Endodermal cell (in vitro differentiated cells): ENCODE data around the gene PAX7. TPM values are rescaled to one million over a fixed set of nuclear protein-coding genes. Genes with fewer than 3 reads are reported as not detected.

Experiments
- DNase-seq: peaks from one replicate; pipeline ENCODE4 v3.0.0-alpha.2; 2017
- H3K27ac ChIP-seq: 2 replicates; pipeline ENCODE4 v1.5.1; 2013; ENCODE audit warnings: mild to moderate bottlenecking, low read depth, low read length, moderate library complexity
- H3K27me3 ChIP-seq: 2 replicates; pipeline ENCODE4 v1.6.1; 2013; ENCODE audit warnings: mild to moderate bottlenecking, low read length, moderate library complexity; ENCODE audit not compliant: insufficient read depth, control insufficient read depth, poor library complexity, severe bottlenecking
- H3K36me3 ChIP-seq: 2 replicates; pipeline ENCODE4 v1.7.0; 2013; ENCODE audit warnings: mild to moderate bottlenecking, low read length, moderate library complexity; ENCODE audit not compliant: control insufficient read depth, insufficient read depth
- H3K4me1 ChIP-seq: one replicate; pipeline ENCODE4 v1.7.0; 2013; ENCODE audit warnings: low read length; ENCODE audit not compliant: control insufficient read depth, insufficient read depth
- H3K4me3 ChIP-seq: 2 replicates; pipeline ENCODE4 v1.5.1; 2013; ENCODE audit warnings: mild to moderate bottlenecking, low read length, moderate library complexity
- H3K9ac ChIP-seq: 2 replicates; pipeline ENCODE4 v1.6.1; 2013; ENCODE audit warnings: mild to moderate bottlenecking, low read length, moderate library complexity; ENCODE audit not compliant: poor library complexity, severe bottlenecking; ENCODE audit errors: extremely low read depth
- H3K9me3 ChIP-seq: 2 replicates; pipeline ENCODE4 v1.6.1; 2013; ENCODE audit warnings: mild to moderate bottlenecking, low read length, moderate library complexity; ENCODE audit not compliant: control insufficient read depth
- H3K27ac Mint-ChIP-seq: 2 replicates; pipeline ENCODE4 v1.8.0; 2020; ENCODE audit warnings: mixed read lengths
- H3K27me3 Mint-ChIP-seq: 2 replicates; pipeline ENCODE4 v1.8.0; 2021; ENCODE audit warnings: mild to moderate bottlenecking, mixed read lengths; ENCODE audit not compliant: insufficient read depth
- H3K36me3 Mint-ChIP-seq: 2 replicates; pipeline ENCODE4 v1.8.0; 2020; ENCODE audit warnings: low read depth, mixed read lengths
- H3K4me1 Mint-ChIP-seq: 2 replicates; pipeline ENCODE4 v1.8.0; 2020; ENCODE audit warnings: mixed read lengths
- H3K4me3 Mint-ChIP-seq: 2 replicates; pipeline ENCODE4 v1.8.0; 2020; ENCODE audit warnings: mild to moderate bottlenecking, moderate library complexity, mixed read lengths
- H3K9me3 Mint-ChIP-seq: 2 replicates; pipeline ENCODE4 v1.8.0; 2020; ENCODE audit warnings: mild to moderate bottlenecking, mixed read lengths
- CTCF ChIP-seq: fragments of 200-600 bp; sonication (generic); conservative IDR thresholded peaks from 2 replicates; pipeline ENCODE4 v1.5.0; 2021; ENCODE audit warnings: antibody characterized with exemption, mild to moderate bottlenecking
- WGBS, 2 experiments: methylation state at CpG; one replicate each; pipeline versions ENCODE4 v1.1.5 to v1.1.7; 2013; ENCODE audit warnings: missing lambda C conversion rate in 2 of 2, mixed read lengths in 1 of 2; ENCODE audit not compliant: insufficient coverage in 1 of 2, insufficient read length in 1 of 2; 5-methylcytosine and 5-hydroxymethylcytosine counted together
- total RNA-seq, 2 donors: library from RNA; stranded (reverse); fragmentation: NEBNext Ultra II Directional in 1 of 2; extraction: Animal tissue kit (Norgen Biotek cat#: 25700) in 1 of 2; gene quantifications; 2 replicates in 1 of 2; 3 replicates in 1 of 2; pipeline ENCODE4 v1.2.1, GENCODE V29; 2021

Gene PAX7
- total RNA-seq, 2 donors from 2014 or later, result 2.2 to 2.4 TPM

GRCh38 chr1:18643154-18644012 lies 12.7 kb downstream of the PAX7 start:
- Mint-ChIP-seq H3K27me3 (peaks cover 92% of the 10 kb centered on the region), H3K4me3 (peak overlapping the region; percentile 63), H3K4me1 (peaks cover 64% of the 10 kb centered on the region), H3K9me3 (no peaks in the 10 kb centered on the region), H3K36me3 (no peaks in the 10 kb centered on the region), H3K27ac (peak overlapping the region; percentile 50)
- Histone ChIP-seq H3K36me3 (no peaks in the 10 kb centered on the region), H3K4me3 (peak overlapping the region; percentile 79), H3K9ac (peak overlapping the region; percentile 41), H3K27me3 (peaks cover 91% of the 10 kb centered on the region), H3K4me1 (peaks cover 7% of the 10 kb centered on the region), H3K9me3 (no peaks in the 10 kb centered on the region), H3K27ac (peak overlapping the region; percentile 72)
- WGBS, 2 experiments, result 0% methylated on average over 47 to 73 of the region's 73 CpGs
- peak; percentile 90 for DNase-seq
- no peak for TF ChIP-seq CTCF

GRCh38 chr1:18644013-18644399 lies 13.4 kb downstream of the PAX7 start:
- Histone ChIP-seq H3K9ac (peak overlapping the region; percentile 6), H3K36me3 (no peaks in the 10 kb centered on the region), H3K4me3 (peak overlapping the region; percentile 79), H3K27me3 (peaks cover 91% of the 10 kb centered on the region), H3K4me1 (peaks cover 7% of the 10 kb centered on the region), H3K9me3 (no peaks in the 10 kb centered on the region), H3K27ac (peak overlapping the region; percentile 72)
- DNase-seq, result no peak
- Mint-ChIP-seq H3K27ac (no peak overlapping the region), H3K36me3 (no peaks in the 10 kb centered on the region), H3K4me1 (peaks cover 63% of the 10 kb centered on the region), H3K4me3 (peak overlapping the region; percentile 63), H3K9me3 (no peaks in the 10 kb centered on the region), H3K27me3 (peaks cover 92% of the 10 kb centered on the region)
- 0 to 2% methylated on average over 3 to 22 of the region's 22 CpGs for WGBS, 2 experiments
- TF ChIP-seq CTCF, result no peak

- Mint-ChIP-seq H3K4me3 (peak overlapping the region; percentile 63), H3K27ac (no peak overlapping the region), H3K36me3 (no peaks in the 10 kb centered on the region), H3K9me3 (no peaks in the 10 kb centered on the region), H3K4me1 (peaks cover 62% of the 10 kb centered on the region), H3K27me3 (peaks cover 92% of the 10 kb centered on the region)
- no peak for DNase-seq
- peaks cover 91% of the 10 kb centered on the region for H3K27me3 ChIP-seq
- H3K27ac ChIP-seq, result no peak overlapping the region
- TF ChIP-seq CTCF, result no peak
- peak overlapping the region; percentile 79 for H3K4me3 ChIP-seq
- H3K36me3 ChIP-seq, result no peaks in the 10 kb centered on the region
- H3K9me3 ChIP-seq, result no peaks in the 10 kb centered on the region
- WGBS, 2 experiments, result 6% methylated on average over 4 of the region's 5 CpGs; no CpG with 5 or more reads in 1 of the 2 experiments
- peaks cover 4% of the 10 kb centered on the region for H3K4me1 ChIP-seq
- no peak overlapping the region for H3K9ac ChIP-seq
Observed at GRCh38 chr1:18644446-18644845, 13.8 kb downstream of the PAX7 start.
